NOMO-1 treated with DMSO at 0.1 percent for 48 hours (cell line): Measurements from ENCODE around the gene ATP5F1B.

Source experiments
- DNase-seq: peaks from one replicate; lab custom pipeline; 2025; ENCODE audit not compliant: unreplicated experiment; lab: John Stamatoyannopoulos, UW

ATP5F1B gene

GRCh38 chr12:56645717-56646446, at the start of gene ATP5F1B:
Gene ATP5F1B, minus strand, starts transcription at chr12:56645984. Its CDS starts 21 bp downstream, at chr12:56645963.
- DNase-seq: peak; percentile 100

- DNase-seq: no peak
Measured at GRCh38 chr12:56694161-56694560, 48.4 kb upstream of the ATP5F1B start.

GRCh38 chr12:56688846-56689109, 43.0 kb upstream of the ATP5F1B start:
- DNase-seq: no peak

- peak; percentile 98 for DNase-seq
Measured at GRCh38 chr12:56688129-56688845, 42.5 kb upstream of the ATP5F1B start, which contains the start of gene PTGES3. Gene PTGES3, minus strand, starts transcription at chr12:56688284. Its CDS starts 285 bp downstream, at chr12:56687999.

GRCh38 chr12:56687223-56688128, 41.7 kb upstream of the ATP5F1B start:
- DNase-seq: peak; percentile 44

GRCh38 chr12:56684745-56685359, 39.1 kb upstream of the ATP5F1B start:
- no peak for DNase-seq

GRCh38 chr12:56682323-56682722, 36.5 kb upstream of the ATP5F1B start:
- no peak for DNase-seq

GRCh38 chr12:56679883-56680575, 34.2 kb upstream of the ATP5F1B start:
- no peak for DNase-seq

GRCh38 chr12:56678852-56679251, 33.1 kb upstream of the ATP5F1B start:
- DNase-seq: no peak

GRCh38 chr12:56677680-56678079, 31.9 kb upstream of the ATP5F1B start:
- DNase-seq: no peak

GRCh38 chr12:56676851-56677580, 31.2 kb upstream of the ATP5F1B start:
- no peak for DNase-seq

GRCh38 chr12:56671608-56672007, 25.8 kb upstream of the ATP5F1B start:
- DNase-seq: no peak

- no peak for DNase-seq
Measured at GRCh38 chr12:56670836-56671235, 25.1 kb upstream of the ATP5F1B start.

- no peak for DNase-seq
Measured at GRCh38 chr12:56668197-56668457, 22.3 kb upstream of the ATP5F1B start.

- DNase-seq: no peak
Measured at GRCh38 chr12:56661979-56662638, 16.3 kb upstream of the ATP5F1B start.

GRCh38 chr12:56661560-56661959, 15.8 kb upstream of the ATP5F1B start:
- no peak for DNase-seq

GRCh38 chr12:56658921-56659320, 13.1 kb upstream of the ATP5F1B start:
- peak; percentile 94 for DNase-seq

GRCh38 chr12:56657416-56658379, 11.9 kb upstream of the ATP5F1B start:
- no peak for DNase-seq
